ENCODE results near the gene MRPS6. TPM values are rescaled to one million over a fixed set of nuclear protein-coding genes. Genes with fewer than 3 reads are reported as not detected.
A peak's percentile ranks its signal among the peaks of the same experiment; 100 is the strongest.

MRPS6 gene
- total and polyA plus RNA-seq, 2 of the 4 experiments (the other 2 are of a cell fraction) = 7.5 to 35.1 TPM

DNA sequence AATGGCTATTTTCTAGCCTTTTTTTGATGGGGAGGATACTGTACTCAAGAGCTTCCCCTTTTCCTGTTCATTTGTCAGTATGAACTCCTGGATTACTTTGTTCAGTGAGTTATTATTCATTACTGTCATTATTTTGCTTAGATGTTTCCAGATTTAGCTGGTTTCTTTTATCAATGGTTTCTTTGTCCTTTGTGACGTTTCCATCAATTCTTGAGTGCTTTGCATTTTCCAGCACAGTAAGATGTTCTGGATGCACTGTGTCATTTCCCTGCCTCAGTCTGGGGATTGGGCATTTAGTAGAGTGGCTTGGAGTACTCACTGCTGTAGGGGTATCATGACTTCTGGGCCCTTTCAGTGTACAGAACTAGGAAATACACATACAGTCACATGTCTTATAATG is 34.2 kb downstream of the MRPS6 start:
- CTCF ChIA-PET = interaction anchor here (0.5 to 0.7 kb wide), 2 partner anchors 8 to 191 kb away, joined by 3 read pairs; no protein-coding TSS in a partner anchor

More for the DNA sequence above, 34.2 kb downstream of the MRPS6 start:
- BruUV-seq (replicated peaks) = no TSS peak
- no peak overlapping the region for H4K8ac ChIP-seq (ENCODE audit: low read depth in 2 of 2, low read length in 2 of 2)
- no peaks in the 10 kb centered on the region for H3K27me3 ChIP-seq (ENCODE audit: control insufficient read depth, insufficient read depth, low read length)
- H4K20me1 ChIP-seq (ENCODE audit: insufficient read depth, low read length) = peaks cover 6% of the 10 kb centered on the region; the same call in 1 of the 2 replicates
- no CpG with 5 or more reads among the region's 1 CpG for WGBS, 2 experiments (ENCODE audit: extremely low coverage in 2 of 2, insufficient read length in 1 of 2)
- H2BK15ac ChIP-seq (ENCODE audit: low read depth, low read length) = no peak overlapping the region
- H3K4me2 ChIP-seq (ENCODE audit: low read depth, low read length) = no peak overlapping the region
- in situ Hi-C loops (cut with MboI; ENCODE audit: low sequenced_read_pairs) (no loop called here), dilution Hi-C loops (cut with HindIII; ENCODE audit: low sequenced_read_pairs, unreplicated experiment) (no loop called here), intact Hi-C loops (cut with micrococcal nuclease) (no loop called here)
- H3K9me1 ChIP-seq (ENCODE audit: insufficient read depth, low read length) = no peaks in the 10 kb centered on the region
- H3K9me3 ChIP-seq (ENCODE audit: control insufficient read depth, insufficient read depth, low read length) = no peaks in the 10 kb centered on the region
- peaks cover 12 to 51% of the 10 kb centered on the region in 2 experiments for H3K79me1 ChIP-seq (ENCODE audit: low read depth in 1 of 2, low read length in 2 of 2)
- no peak overlapping the region for H3K9ac ChIP-seq (ENCODE audit: low read depth, low read length)
- H2BK20ac ChIP-seq (ENCODE audit: low read depth, low read length) = no peak overlapping the region
- H3K18ac ChIP-seq (ENCODE audit: low read depth, low read length) = no peak overlapping the region
- TF ChIP-seq NFE2L2 (IDR thresholded peaks at IDR 0.05; ENCODE audit: low read depth, low read length) (no peak), SMC3 (IDR thresholded peaks at IDR 0.05; ENCODE audit: low read depth, low read length) (no peak), CHD1 (IDR thresholded peaks at IDR 0.05; ENCODE audit: low read depth, low read length) (no peak), FOS (IDR thresholded peaks at IDR 0.05; ENCODE audit: low read depth, low read length) (no peak), MAZ (IDR thresholded peaks at IDR 0.05; ENCODE audit: borderline replicate concordance, low read depth, low read length) (no peak), RCOR1 (IDR thresholded peaks at IDR 0.05; ENCODE audit: insufficient replicate concordance, low read length) (no peak), RAD21 (IDR thresholded peaks at IDR 0.05; ENCODE audit: low read length) (no peak), MAFK (IDR thresholded peaks at IDR 0.05; ENCODE audit: low read depth, low read length) (no peak), BHLHE40 (IDR thresholded peaks at IDR 0.05; ENCODE audit: low read depth, low read length) (no peak), MXI1 (IDR thresholded peaks at IDR 0.05; ENCODE audit: borderline replicate concordance, low read depth, low read length) (no peak), CEBPB (IDR thresholded peaks at IDR 0.05; ENCODE audit: low read depth, low read length) (no peak), POLR2A (IDR thresholded peaks at IDR 0.05; ENCODE audit: low read depth, low read length) (no peak)
- TF ChIP-seq, protein P1, sequence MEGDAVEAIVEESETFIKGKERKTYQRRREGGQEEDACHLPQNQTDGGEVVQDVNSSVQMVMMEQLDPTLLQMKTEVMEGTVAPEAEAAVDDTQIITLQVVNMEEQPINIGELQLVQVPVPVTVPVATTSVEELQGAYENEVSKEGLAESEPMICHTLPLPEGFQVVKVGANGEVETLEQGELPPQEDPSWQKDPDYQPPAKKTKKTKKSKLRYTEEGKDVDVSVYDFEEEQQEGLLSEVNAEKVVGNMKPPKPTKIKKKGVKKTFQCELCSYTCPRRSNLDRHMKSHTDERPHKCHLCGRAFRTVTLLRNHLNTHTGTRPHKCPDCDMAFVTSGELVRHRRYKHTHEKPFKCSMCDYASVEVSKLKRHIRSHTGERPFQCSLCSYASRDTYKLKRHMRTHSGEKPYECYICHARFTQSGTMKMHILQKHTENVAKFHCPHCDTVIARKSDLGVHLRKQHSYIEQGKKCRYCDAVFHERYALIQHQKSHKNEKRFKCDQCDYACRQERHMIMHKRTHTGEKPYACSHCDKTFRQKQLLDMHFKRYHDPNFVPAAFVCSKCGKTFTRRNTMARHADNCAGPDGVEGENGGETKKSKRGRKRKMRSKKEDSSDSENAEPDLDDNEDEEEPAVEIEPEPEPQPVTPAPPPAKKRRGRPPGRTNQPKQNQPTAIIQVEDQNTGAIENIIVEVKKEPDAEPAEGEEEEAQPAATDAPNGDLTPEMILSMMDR (conservative IDR thresholded peaks at IDR 0.05; ENCODE audit: low read depth, low read length) = no peak
- TF ChIP-seq, protein P2, sequence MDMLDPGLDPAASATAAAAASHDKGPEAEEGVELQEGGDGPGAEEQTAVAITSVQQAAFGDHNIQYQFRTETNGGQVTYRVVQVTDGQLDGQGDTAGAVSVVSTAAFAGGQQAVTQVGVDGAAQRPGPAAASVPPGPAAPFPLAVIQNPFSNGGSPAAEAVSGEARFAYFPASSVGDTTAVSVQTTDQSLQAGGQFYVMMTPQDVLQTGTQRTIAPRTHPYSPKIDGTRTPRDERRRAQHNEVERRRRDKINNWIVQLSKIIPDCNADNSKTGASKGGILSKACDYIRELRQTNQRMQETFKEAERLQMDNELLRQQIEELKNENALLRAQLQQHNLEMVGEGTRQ (IDR thresholded peaks at IDR 0.05; ENCODE audit: low read depth, low read length) = no peak
- TF ChIP-seq, protein P3, sequence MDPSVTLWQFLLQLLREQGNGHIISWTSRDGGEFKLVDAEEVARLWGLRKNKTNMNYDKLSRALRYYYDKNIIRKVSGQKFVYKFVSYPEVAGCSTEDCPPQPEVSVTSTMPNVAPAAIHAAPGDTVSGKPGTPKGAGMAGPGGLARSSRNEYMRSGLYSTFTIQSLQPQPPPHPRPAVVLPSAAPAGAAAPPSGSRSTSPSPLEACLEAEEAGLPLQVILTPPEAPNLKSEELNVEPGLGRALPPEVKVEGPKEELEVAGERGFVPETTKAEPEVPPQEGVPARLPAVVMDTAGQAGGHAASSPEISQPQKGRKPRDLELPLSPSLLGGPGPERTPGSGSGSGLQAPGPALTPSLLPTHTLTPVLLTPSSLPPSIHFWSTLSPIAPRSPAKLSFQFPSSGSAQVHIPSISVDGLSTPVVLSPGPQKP (IDR thresholded peaks at IDR 0.05; ENCODE audit: borderline replicate concordance, low read depth, low read length) = no peak
- no peak overlapping the region for H2BK5ac ChIP-seq (ENCODE audit: low read depth, low read length, poor library complexity, severe bottlenecking)
- no peak overlapping the region for H4K5ac ChIP-seq (ENCODE audit: low read depth, low read length)
- 0 out of 2 replicates have a peak overlapping the region, but pooled peaks have one; percentile 2 for H3K23ac ChIP-seq (ENCODE audit: low read depth, low read length)
- DNase-seq = no peak
- POLR2A ChIA-PET (ENCODE audit: unreplicated experiment) = no interaction called here
- H2BK120ac ChIP-seq (ENCODE audit: low read depth, low read length) = no peak overlapping the region
- peaks cover under 1% of the 10 kb centered on the region; the same call in 1 of the 2 replicates for H3K4me1 ChIP-seq (ENCODE audit: control insufficient read depth, insufficient read depth, low read length)
- no peak overlapping the region for H2AK9ac ChIP-seq (replicated peaks; ENCODE audit: low read depth, low read length, poor library complexity)
- no peak overlapping the region for H2AFZ ChIP-seq (replicated peaks; ENCODE audit: low read length, poor library complexity)
- no peaks in the 10 kb centered on the region; the same call in 1 of the 2 replicates for H3K36me3 ChIP-seq (ENCODE audit: control insufficient read depth, insufficient read depth, low read length)
- H3K56ac ChIP-seq (ENCODE audit: extremely low read depth, insufficient read depth, low read length) = no peak overlapping the region
- no peak overlapping the region for H4K91ac ChIP-seq (ENCODE audit: insufficient read depth, low read depth, low read length)
- no peak overlapping the region for H3K4ac ChIP-seq (ENCODE audit: low read depth, low read length)
- no peak overlapping the region for H2AK5ac ChIP-seq (ENCODE audit: low read depth, low read length)
- no peak for ATAC-seq (ENCODE audit: low read depth)
- H3K4me3 ChIP-seq (ENCODE audit: insufficient read depth, low read depth, low read length) = no peak overlapping the region
- H3K14ac ChIP-seq (replicated peaks; ENCODE audit: low read depth, low read length) = no peak overlapping the region
- no peak overlapping the region for H3K27ac ChIP-seq (ENCODE audit: insufficient read depth, low read length)
